Mesenchymal stem cell (in vitro differentiated cells and primary cell): Measurements from ENCODE around the gene JAG2.
A peak's percentile ranks its signal among the peaks of the same experiment; 100 is the strongest.

Experiments used
- DNase-seq: peaks from one replicate; pipeline ENCODE4 v3.0.0-alpha.2; 2013
- H2AFZ ChIP-seq: one replicate; pipeline ENCODE4 v1.6.1; 2013; ENCODE audit warnings: low read depth, mild to moderate bottlenecking, control low read depth, inconsistent platforms, low read length, moderate library complexity
- H2AK5ac ChIP-seq: 2 replicates; pipeline ENCODE4 v1.6.1; 2013; ENCODE audit warnings: low read length, moderate library complexity, mild to moderate bottlenecking, inconsistent platforms; ENCODE audit not compliant: severe bottlenecking
- H2BK120ac ChIP-seq: one replicate; pipeline ENCODE4 v1.6.1; 2013; ENCODE audit warnings: low read depth, mild to moderate bottlenecking, inconsistent platforms, low read length, moderate library complexity
- H2BK12ac ChIP-seq, 2 experiments: one replicate each; pipeline ENCODE4 v1.6.1; 2013; ENCODE audit warnings: inconsistent platforms in 2 of 2, low read length in 2 of 2, mild to moderate bottlenecking in 2 of 2, moderate library complexity in 2 of 2, control low read depth in 1 of 2
- H2BK15ac ChIP-seq: one replicate; pipeline ENCODE4 v1.6.1; 2013; ENCODE audit warnings: mild to moderate bottlenecking, low read depth, inconsistent platforms; ENCODE audit not compliant: poor library complexity, severe bottlenecking
- H2BK5ac ChIP-seq: 2 replicates; pipeline ENCODE4 v1.6.1; 2013; ENCODE audit warnings: low read depth, mild to moderate bottlenecking, low read length, control low read depth, inconsistent platforms; ENCODE audit not compliant: poor library complexity, severe bottlenecking
- H3K14ac ChIP-seq, 2 experiments: one replicate each; pipeline ENCODE4 v1.6.1; 2013; ENCODE audit warnings: inconsistent platforms in 2 of 2, low read length in 2 of 2, control low read depth in 1 of 2, mild to moderate bottlenecking in 1 of 2, moderate library complexity in 1 of 2
- H3K18ac ChIP-seq, 2 experiments: one replicate each; pipeline ENCODE4 v1.6.1; 2013; ENCODE audit warnings: inconsistent platforms in 2 of 2, low read length in 2 of 2, control low read depth in 1 of 2, low read depth in 1 of 2, mild to moderate bottlenecking in 1 of 2
- H3K23ac ChIP-seq, 2 experiments: one replicate each; pipeline ENCODE4 v1.6.1; 2013; ENCODE audit warnings: inconsistent platforms in 2 of 2, low read length in 2 of 2, mild to moderate bottlenecking in 2 of 2, moderate library complexity in 2 of 2, control low read depth in 1 of 2
- H3K27ac ChIP-seq: 2 replicates; pipeline ENCODE4 v1.5.1; 2013; ENCODE audit warnings: mild to moderate bottlenecking, moderate library complexity, low read length, control low read depth, inconsistent platforms; ENCODE audit not compliant: poor library complexity, severe bottlenecking
- H3K27me3 ChIP-seq, 2 experiments: 2 replicates each; pipeline versions ENCODE4 v1.6.1 to v1.7.0; 2013; ENCODE audit warnings: low read length in 2 of 2, mild to moderate bottlenecking in 2 of 2, moderate library complexity in 2 of 2, control low read depth in 1 of 2, inconsistent platforms in 1 of 2; ENCODE audit not compliant: control insufficient read depth in 1 of 2, insufficient read depth in 1 of 2
- H3K36me3 ChIP-seq, 2 experiments: 2 replicates each; pipeline versions ENCODE4 v1.6.1 to v1.7.0; 2013; ENCODE audit warnings: low read length in 2 of 2, control low read depth in 1 of 2, inconsistent platforms in 1 of 2, low read depth in 1 of 2, mild to moderate bottlenecking in 1 of 2; ENCODE audit not compliant: insufficient read depth in 2 of 2, control insufficient read depth in 1 of 2
- H3K4ac ChIP-seq, 2 experiments: one replicate each; pipeline ENCODE4 v1.6.1; 2013; ENCODE audit warnings: inconsistent platforms in 2 of 2, low read length in 2 of 2, mild to moderate bottlenecking in 2 of 2, moderate library complexity in 2 of 2, control low read depth in 1 of 2, low read depth in 1 of 2
- H3K4me1 ChIP-seq: 2 replicates; pipeline ENCODE4 v1.6.1; 2013; ENCODE audit warnings: low read depth, low read length, control low read depth; ENCODE audit not compliant: control insufficient read depth, insufficient read depth
- H3K4me2 ChIP-seq: 2 replicates; pipeline ENCODE4 v1.6.1; 2013; ENCODE audit warnings: low read length, mild to moderate bottlenecking, inconsistent platforms; ENCODE audit not compliant: poor library complexity, severe bottlenecking
- H3K4me3 ChIP-seq, 2 experiments: 2 replicates each; pipeline versions ENCODE4 v1.5.1 to v1.7.0; 2013; ENCODE audit warnings: low read length in 2 of 2, mild to moderate bottlenecking in 2 of 2, control low read depth in 1 of 2, low read depth in 1 of 2; ENCODE audit not compliant: insufficient read depth in 1 of 2
- H3K79me1 ChIP-seq: replicated peaks from 2 replicates; pipeline ENCODE4 v1.6.1; 2013; ENCODE audit warnings: mild to moderate bottlenecking, control low read depth, low read length, inconsistent platforms; ENCODE audit not compliant: poor library complexity, severe bottlenecking
- H3K9ac ChIP-seq: 2 replicates; pipeline ENCODE4 v1.7.0; 2013; ENCODE audit warnings: mild to moderate bottlenecking, low read length, moderate library complexity
- H3K9me3 ChIP-seq: 2 replicates; pipeline ENCODE4 v1.7.0; 2013; ENCODE audit warnings: mild to moderate bottlenecking, low read length; ENCODE audit not compliant: control insufficient read depth
- H4K8ac ChIP-seq: one replicate; pipeline ENCODE4 v1.6.1; 2013; ENCODE audit warnings: inconsistent platforms, mild to moderate bottlenecking, low read length, moderate library complexity
- H4K91ac ChIP-seq: one replicate; pipeline ENCODE4 v1.6.1; 2013; ENCODE audit warnings: mild to moderate bottlenecking, low read length, inconsistent platforms
- WGBS: methylation state at CpG from one replicate; pipeline ENCODE4 v1.1.7; 2013; ENCODE audit warnings: mixed read lengths; 5-methylcytosine and 5-hydroxymethylcytosine counted together

The JAG2 gene

GRCh38 chr14:105165134-105165704 lies 3.4 kb downstream of the JAG2 start:
- H2BK120ac ChIP-seq, result no peak overlapping the region
- peak overlapping the region in 1 of 2 experiments; percentile 10 for H3K4me3 ChIP-seq
- H2BK5ac ChIP-seq, result no peak overlapping the region
- no peak overlapping the region for H3K4ac ChIP-seq
- H3K79me1 ChIP-seq, result no peaks in the 10 kb centered on the region
- no peak overlapping the region for H3K23ac ChIP-seq
- H3K9ac ChIP-seq, result no peak overlapping the region
- H2BK12ac ChIP-seq, result no peak overlapping the region
- no peak overlapping the region for H3K4me2 ChIP-seq
- no peaks in the 10 kb centered on the region for H3K9me3 ChIP-seq
- H4K8ac ChIP-seq, result no peak overlapping the region
- no peaks in the 10 kb centered on the region for H3K36me3 ChIP-seq
- H3K14ac ChIP-seq, result peak overlapping the region in 1 of 2 experiments; percentile 26
- 79% methylated on average over 8 of the region's 10 CpGs for WGBS
- peaks cover 39 to 45% of the 10 kb centered on the region in 2 experiments for H3K27me3 ChIP-seq
- H2AFZ ChIP-seq, result no peak overlapping the region
- H3K18ac ChIP-seq, result no peak overlapping the region
- H3K4me1 ChIP-seq, result peaks cover 23% of the 10 kb centered on the region
- H4K91ac ChIP-seq, result no peak overlapping the region
- H3K27ac ChIP-seq, result no peak overlapping the region
- no peak overlapping the region for H2BK15ac ChIP-seq
- no peak overlapping the region for H2AK5ac ChIP-seq
- DNase-seq, result no peak

GRCh38 chr14:105163040-105163742 lies 5.4 kb downstream of the JAG2 start:
- H3K27ac ChIP-seq, result no peak overlapping the region
- no peak overlapping the region for H2BK120ac ChIP-seq
- no peak overlapping the region for H2BK12ac ChIP-seq
- H3K23ac ChIP-seq, result no peak overlapping the region
- no peak overlapping the region for H4K91ac ChIP-seq
- 77% methylated on average over 15 of the region's 18 CpGs for WGBS
- H3K27me3 ChIP-seq, result peaks cover 28 to 34% of the 10 kb centered on the region in 2 experiments
- no peak overlapping the region for H3K9ac ChIP-seq
- no peaks in the 10 kb centered on the region for H3K9me3 ChIP-seq
- DNase-seq, result no peak
- H2AK5ac ChIP-seq, result no peak overlapping the region
- H3K4ac ChIP-seq, result no peak overlapping the region
- H3K14ac ChIP-seq, result no peak overlapping the region
- no peak overlapping the region for H2BK5ac ChIP-seq
- H2BK15ac ChIP-seq, result no peak overlapping the region
- no peak overlapping the region for H3K4me2 ChIP-seq
- H3K79me1 ChIP-seq, result no peaks in the 10 kb centered on the region
- H3K18ac ChIP-seq, result no peak overlapping the region
- no peaks in the 10 kb centered on the region for H3K36me3 ChIP-seq
- H2AFZ ChIP-seq, result no peak overlapping the region
- no peak overlapping the region for H4K8ac ChIP-seq
- H3K4me1 ChIP-seq, result peaks cover 17% of the 10 kb centered on the region
- no peak overlapping the region for H3K4me3 ChIP-seq

- Histone ChIP-seq H3K4me1 (peaks cover 12% of the 10 kb centered on the region), H3K23ac (no peak overlapping the region), H3K4me3 (no peak overlapping the region), H2BK15ac (no peak overlapping the region), H4K91ac (no peak overlapping the region), H3K4ac (no peak overlapping the region), H3K18ac (no peak overlapping the region), H3K36me3 (no peaks in the 10 kb centered on the region), H3K14ac (no peak overlapping the region), H2BK5ac (no peak overlapping the region), H2BK120ac (no peak overlapping the region), H3K9ac (no peak overlapping the region), H2AK5ac (no peak overlapping the region), H2BK12ac (no peak overlapping the region), H3K79me1 (no peaks in the 10 kb centered on the region), H2AFZ (no peak overlapping the region), H3K9me3 (no peaks in the 10 kb centered on the region), H3K27ac (no peak overlapping the region), H3K27me3 (peaks cover 31 to 35% of the 10 kb centered on the region in 2 experiments), H3K4me2 (no peak overlapping the region), H4K8ac (no peak overlapping the region)
- no peak for DNase-seq
- WGBS, result 88% methylated on average over 2 of the region's 2 CpGs
These were observed 6.0 kb downstream of the JAG2 start for GRCh38 chr14:105162669-105162979.

GRCh38 chr14:105161964-105162668 lies 6.5 kb downstream of the JAG2 start:
- H2AFZ ChIP-seq, result no peak overlapping the region
- H3K4me3 ChIP-seq, result no peak overlapping the region
- H2BK5ac ChIP-seq, result no peak overlapping the region
- no peak overlapping the region for H2AK5ac ChIP-seq
- WGBS, result 82% methylated on average over 10 of the region's 10 CpGs
- H3K9me3 ChIP-seq, result peaks cover 3% of the 10 kb centered on the region
- H4K8ac ChIP-seq, result no peak overlapping the region
- no peak overlapping the region for H2BK12ac ChIP-seq
- H3K79me1 ChIP-seq, result no peaks in the 10 kb centered on the region
- H3K23ac ChIP-seq, result no peak overlapping the region
- no peak overlapping the region for H3K4me2 ChIP-seq
- no peak overlapping the region for H4K91ac ChIP-seq
- H3K36me3 ChIP-seq, result no peaks in the 10 kb centered on the region
- no peak for DNase-seq
- no peak overlapping the region for H3K27ac ChIP-seq
- H3K14ac ChIP-seq, result no peak overlapping the region
- H3K4ac ChIP-seq, result no peak overlapping the region
- no peak overlapping the region for H3K9ac ChIP-seq
- peaks cover 7% of the 10 kb centered on the region for H3K4me1 ChIP-seq
- H2BK15ac ChIP-seq, result no peak overlapping the region
- H3K18ac ChIP-seq, result no peak overlapping the region
- H2BK120ac ChIP-seq, result no peak overlapping the region
- peaks cover 35 to 39% of the 10 kb centered on the region in 2 experiments for H3K27me3 ChIP-seq
